Measurements from ENCODE around the gene KLF16. TPM values are rescaled to one million over a fixed set of nuclear protein-coding genes. Genes with fewer than 3 reads are reported as not detected.
A peak's percentile ranks its signal among the peaks of the same experiment; 100 is the strongest.

Gene KLF16
- total and polyA plus RNA-seq, 9 of the 15 experiments (the other 6 are each of a cell fraction or from before 2014, with no cell fraction given), result 0.04 to 60.4 (median 6.8) TPM

DNA sequence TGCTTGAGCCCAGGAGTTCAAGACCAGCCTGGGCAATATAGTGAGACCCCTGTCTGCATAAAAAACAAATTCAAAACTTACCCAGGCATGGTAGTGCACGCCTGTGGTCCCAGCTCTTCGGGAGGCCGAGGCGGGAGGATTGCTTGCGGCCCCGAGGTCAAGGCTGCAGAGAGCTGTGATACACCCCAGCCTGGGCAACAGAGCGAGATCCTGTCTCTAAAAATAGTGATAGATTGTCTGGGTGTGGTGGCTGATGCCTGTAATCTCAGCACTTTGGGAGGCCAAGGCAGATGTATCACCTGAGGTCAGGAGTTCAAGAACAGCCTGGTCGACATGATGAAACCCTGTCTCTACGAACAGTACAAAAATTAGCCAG, 4.0 kb upstream of the KLF16 start:
- H3K27ac ChIP-seq (ENCODE audit: extremely low read depth, low read depth, low read length), result no peak overlapping the region
- POLR2A ChIA-PET, result interaction anchor here (3.5 kb wide), 1 partner anchor 8 kb away, joined by 24 read pairs; no protein-coding TSS in a partner anchor
- FAIRE-seq, result no peak
- no peak for TF ChIP-seq HDAC6 (IDR thresholded peaks at IDR 0.05; ENCODE audit: low read depth, low read length)
- 0 out of 2 replicates have a peak, but pooled peaks have one; percentile 56 for TF ChIP-seq HDAC2 (IDR thresholded peaks at IDR 0.05)
- TF ChIP-seq, protein P1, sequence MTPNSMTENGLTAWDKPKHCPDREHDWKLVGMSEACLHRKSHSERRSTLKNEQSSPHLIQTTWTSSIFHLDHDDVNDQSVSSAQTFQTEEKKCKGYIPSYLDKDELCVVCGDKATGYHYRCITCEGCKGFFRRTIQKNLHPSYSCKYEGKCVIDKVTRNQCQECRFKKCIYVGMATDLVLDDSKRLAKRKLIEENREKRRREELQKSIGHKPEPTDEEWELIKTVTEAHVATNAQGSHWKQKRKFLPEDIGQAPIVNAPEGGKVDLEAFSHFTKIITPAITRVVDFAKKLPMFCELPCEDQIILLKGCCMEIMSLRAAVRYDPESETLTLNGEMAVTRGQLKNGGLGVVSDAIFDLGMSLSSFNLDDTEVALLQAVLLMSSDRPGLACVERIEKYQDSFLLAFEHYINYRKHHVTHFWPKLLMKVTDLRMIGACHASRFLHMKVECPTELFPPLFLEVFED (CRISPR knock-in tag; conservative IDR thresholded peaks at IDR 0.05), result no peak
- no peak for TF ChIP-seq FUS (optimal IDR thresholded peaks at IDR 0.05; ENCODE audit: low read depth, low read length)
- TF ChIP-seq, protein P2, sequence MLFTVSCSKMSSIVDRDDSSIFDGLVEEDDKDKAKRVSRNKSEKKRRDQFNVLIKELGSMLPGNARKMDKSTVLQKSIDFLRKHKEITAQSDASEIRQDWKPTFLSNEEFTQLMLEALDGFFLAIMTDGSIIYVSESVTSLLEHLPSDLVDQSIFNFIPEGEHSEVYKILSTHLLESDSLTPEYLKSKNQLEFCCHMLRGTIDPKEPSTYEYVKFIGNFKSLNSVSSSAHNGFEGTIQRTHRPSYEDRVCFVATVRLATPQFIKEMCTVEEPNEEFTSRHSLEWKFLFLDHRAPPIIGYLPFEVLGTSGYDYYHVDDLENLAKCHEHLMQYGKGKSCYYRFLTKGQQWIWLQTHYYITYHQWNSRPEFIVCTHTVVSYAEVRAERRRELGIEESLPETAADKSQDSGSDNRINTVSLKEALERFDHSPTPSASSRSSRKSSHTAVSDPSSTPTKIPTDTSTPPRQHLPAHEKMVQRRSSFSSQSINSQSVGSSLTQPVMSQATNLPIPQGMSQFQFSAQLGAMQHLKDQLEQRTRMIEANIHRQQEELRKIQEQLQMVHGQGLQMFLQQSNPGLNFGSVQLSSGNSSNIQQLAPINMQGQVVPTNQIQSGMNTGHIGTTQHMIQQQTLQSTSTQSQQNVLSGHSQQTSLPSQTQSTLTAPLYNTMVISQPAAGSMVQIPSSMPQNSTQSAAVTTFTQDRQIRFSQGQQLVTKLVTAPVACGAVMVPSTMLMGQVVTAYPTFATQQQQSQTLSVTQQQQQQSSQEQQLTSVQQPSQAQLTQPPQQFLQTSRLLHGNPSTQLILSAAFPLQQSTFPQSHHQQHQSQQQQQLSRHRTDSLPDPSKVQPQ (CRISPR knock-in tag; IDR thresholded peaks at IDR 0.05; ENCODE audit: borderline replicate concordance), result no peak
- TF ChIP-seq KDM1A (IDR thresholded peaks at IDR 0.05), result peak; percentile 59 to 79
- TF ChIP-seq MEF2A (IDR thresholded peaks at IDR 0.05; ENCODE audit: control insufficient read depth, low read depth, low read length), result no peak
- no peak for TF ChIP-seq ZBTB17 (CRISPR knock-in tag; IDR thresholded peaks at IDR 0.05)
- TF ChIP-seq PHB (CRISPR knock-in tag; IDR thresholded peaks at IDR 0.05), result no peak
- TF ChIP-seq FOXJ2 (tag; IDR thresholded peaks at IDR 0.05), result no peak
- peak; percentile 74 for TF ChIP-seq BCOR (IDR thresholded peaks at IDR 0.05)
- TF ChIP-seq, protein P3, sequence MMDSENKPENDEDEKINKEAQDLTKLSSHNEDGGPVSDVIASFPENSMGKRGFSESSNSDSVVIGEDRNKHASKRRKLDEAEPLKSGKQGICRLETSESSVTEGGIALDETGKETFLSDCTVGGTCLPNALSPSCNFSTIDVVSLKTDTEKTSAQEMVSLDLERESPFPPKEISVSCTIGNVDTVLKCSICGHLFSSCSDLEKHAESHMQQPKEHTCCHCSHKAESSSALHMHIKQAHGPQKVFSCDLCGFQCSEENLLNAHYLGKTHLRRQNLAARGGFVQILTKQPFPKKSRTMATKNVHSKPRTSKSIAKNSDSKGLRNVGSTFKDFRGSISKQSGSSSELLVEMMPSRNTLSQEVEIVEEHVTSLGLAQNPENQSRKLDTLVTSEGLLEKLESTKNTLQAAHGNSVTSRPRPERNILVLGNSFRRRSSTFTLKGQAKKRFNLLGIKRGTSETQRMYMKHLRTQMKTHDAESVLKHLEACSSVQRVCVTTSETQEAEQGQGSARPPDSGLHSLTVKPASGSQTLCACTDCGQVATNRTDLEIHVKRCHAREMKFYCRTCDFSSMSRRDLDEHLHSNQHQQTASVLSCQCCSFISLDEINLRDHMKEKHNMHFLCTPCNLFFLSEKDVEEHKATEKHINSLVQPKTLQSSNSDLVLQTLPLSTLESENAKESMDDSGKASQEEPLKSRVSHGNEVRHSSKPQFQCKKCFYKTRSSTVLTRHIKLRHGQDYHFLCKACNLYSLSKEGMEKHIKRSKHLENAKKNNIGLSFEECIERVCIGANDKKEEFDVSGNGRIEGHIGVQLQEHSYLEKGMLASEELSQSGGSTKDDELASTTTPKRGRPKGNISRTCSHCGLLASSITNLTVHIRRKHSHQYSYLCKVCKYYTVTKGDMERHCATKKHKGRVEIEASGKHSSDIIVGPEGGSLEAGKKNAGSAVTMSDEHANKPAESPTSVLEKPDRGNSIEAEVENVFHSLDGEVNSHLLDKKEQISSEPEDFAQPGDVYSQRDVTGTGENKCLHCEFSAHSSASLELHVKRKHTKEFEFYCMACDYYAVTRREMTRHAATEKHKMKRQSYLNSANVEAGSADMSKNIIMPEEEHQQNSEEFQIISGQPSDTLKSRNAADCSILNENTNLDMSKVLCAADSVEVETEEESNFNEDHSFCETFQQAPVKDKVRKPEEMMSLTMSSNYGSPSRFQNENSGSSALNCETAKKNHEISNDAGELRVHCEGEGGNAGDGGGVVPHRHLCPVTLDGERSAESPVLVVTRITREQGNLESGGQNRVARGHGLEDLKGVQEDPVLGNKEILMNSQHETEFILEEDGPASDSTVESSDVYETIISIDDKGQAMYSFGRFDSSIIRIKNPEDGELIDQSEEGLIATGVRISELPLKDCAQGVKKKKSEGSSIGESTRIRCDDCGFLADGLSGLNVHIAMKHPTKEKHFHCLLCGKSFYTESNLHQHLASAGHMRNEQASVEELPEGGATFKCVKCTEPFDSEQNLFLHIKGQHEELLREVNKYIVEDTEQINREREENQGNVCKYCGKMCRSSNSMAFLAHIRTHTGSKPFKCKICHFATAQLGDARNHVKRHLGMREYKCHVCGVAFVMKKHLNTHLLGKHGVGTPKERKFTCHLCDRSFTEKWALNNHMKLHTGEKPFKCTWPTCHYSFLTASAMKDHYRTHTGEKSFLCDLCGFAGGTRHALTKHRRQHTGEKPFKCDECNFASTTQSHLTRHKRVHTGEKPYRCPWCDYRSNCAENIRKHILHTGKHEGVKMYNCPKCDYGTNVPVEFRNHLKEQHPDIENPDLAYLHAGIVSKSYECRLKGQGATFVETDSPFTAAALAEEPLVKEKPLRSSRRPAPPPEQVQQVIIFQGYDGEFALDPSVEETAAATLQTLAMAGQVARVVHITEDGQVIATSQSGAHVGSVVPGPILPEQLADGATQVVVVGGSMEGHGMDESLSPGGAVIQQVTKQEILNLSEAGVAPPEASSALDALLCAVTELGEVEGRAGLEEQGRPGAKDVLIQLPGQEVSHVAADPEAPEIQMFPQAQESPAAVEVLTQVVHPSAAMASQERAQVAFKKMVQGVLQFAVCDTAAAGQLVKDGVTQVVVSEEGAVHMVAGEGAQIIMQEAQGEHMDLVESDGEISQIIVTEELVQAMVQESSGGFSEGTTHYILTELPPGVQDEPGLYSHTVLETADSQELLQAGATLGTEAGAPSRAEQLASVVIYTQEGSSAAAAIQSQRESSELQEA (IDR thresholded peaks at IDR 0.05; ENCODE audit: low read depth), result no peak
- 0 out of 2 replicates have a peak, but pooled peaks have one; percentile 24 for TF ChIP-seq CBFA2T3 (IDR thresholded peaks at IDR 0.05)

More for the DNA sequence above, 4.0 kb upstream of the KLF16 start:
- ATAC-seq (no peak), DNase-seq (ENCODE audit: extremely low read depth in 1 of 4, low spot score in 3 of 4) (no peak)
- H3K4me2 ChIP-seq (ENCODE audit: insufficient read depth, low read length), result no peak overlapping the region
- peaks cover 20% of the 10 kb centered on the region; the same call in 2 of the 3 replicates for H3K36me3 ChIP-seq (ENCODE audit: control insufficient read depth, insufficient read depth, low read length)
- in situ Hi-C loops (cut with MboI), result no loop called here
- peaks cover 33 to 67% of the 10 kb centered on the region in 2 experiments for H3K4me1 ChIP-seq (replicated peaks in 1 of 2; ENCODE audit: control insufficient read depth in 2 of 2, insufficient read depth in 2 of 2, low read length in 2 of 2)
- WGBS (ENCODE audit: insufficient coverage, low coverage, missing lambda C conversion rate), result 69% methylated on average over 6 of the region's 9 CpGs
- H4K20me1 ChIP-seq (replicated peaks; ENCODE audit: control insufficient read depth, insufficient read depth, low read length), result no peaks in the 10 kb centered on the region
- H2AFZ ChIP-seq (ENCODE audit: low read depth, low read length), result no peak overlapping the region
- H3K27me3 ChIP-seq (ENCODE audit: control insufficient read depth in 2 of 2, insufficient read depth in 2 of 2, low read length in 2 of 2), result no peaks in the 10 kb centered on the region
- no peak overlapping the region for H3K9ac ChIP-seq (ENCODE audit: insufficient read depth in 1 of 2, low read depth in 2 of 2, low read length in 2 of 2)
- no peaks in the 10 kb centered on the region for H3K9me1 ChIP-seq (ENCODE audit: control insufficient read depth, insufficient read depth, low read length)
- peaks cover 47% of the 10 kb centered on the region for H3K79me2 ChIP-seq (ENCODE audit: control insufficient read depth, insufficient read depth, low read length)
- H3K4me3 ChIP-seq, result no peak overlapping the region
- CTCF ChIA-PET (ENCODE audit: low intra/inter-chr PET ratio), result no interaction called here
- no peaks in the 10 kb centered on the region for H3K9me3 ChIP-seq (replicated peaks; ENCODE audit: control insufficient read depth, insufficient read depth, low read depth, low read length)
- no TSS peak for BruUV-seq (replicated peaks)
- intact Hi-C loops (cut with micrococcal nuclease), result no loop called here
